OCI-LY7 (cell line): Measurements from ENCODE around the gene REV3L. TPM values are rescaled to one million over a fixed set of nuclear protein-coding genes. Genes with fewer than 3 reads are reported as not detected.

Experiments used
- BruUV-seq: library from RNA; stranded (reverse); fragments of 400-500 nt; replicated peaks from 2 replicates; lab custom pipeline; 2021; lab: Mats Ljungman, UMichigan
- CTCF ChIA-PET: fragments of 300-600 bp; sonication (Branson Sonifier 250); formaldehyde crosslinking; loops from one replicate; lab custom pipeline; 2022; ENCODE audit warnings: antibody characterized with exemption; ENCODE audit not compliant: unreplicated experiment; lab: Charles Lee
- POLR2A ChIA-PET: fragments of 300-600 bp; sonication (Branson Sonifier 250); formaldehyde crosslinking; loops from one replicate; lab custom pipeline; 2022; ENCODE audit warnings: antibody characterized with exemption; lab: Charles Lee
- DNase-seq: peaks from one replicate; pipeline ENCODE4 v3.0.0-alpha.2; 2015; ENCODE audit warnings: low spot score
- H2AFZ ChIP-seq: fragments of 200-600 bp; sonication (generic), shearing (Covaris generic); 2 replicates; pipeline ENCODE4 v1.6.1; 2014; ENCODE audit warnings: mild to moderate bottlenecking, antibody characterized with exemption, low read length, moderate library complexity
- H3K27ac ChIP-seq: fragments of 200-600 bp; sonication (generic); 2 replicates; pipeline ENCODE4 v1.5.1; 2014; ENCODE audit warnings: mixed run types, low read depth, mild to moderate bottlenecking, moderate library complexity, low read length, inconsistent platforms; ENCODE audit not compliant: poor library complexity, severe bottlenecking
- H3K36me3 ChIP-seq: fragments of 200-600 bp; sonication (generic); 2 replicates; pipeline ENCODE4 v1.6.1; 2014; ENCODE audit warnings: mild to moderate bottlenecking, antibody characterized with exemption, low read length, moderate library complexity, mixed read lengths; ENCODE audit not compliant: insufficient read depth
- H3K4me1 ChIP-seq: fragments of 200-600 bp; sonication (generic); 2 replicates; pipeline ENCODE4 v1.5.1; 2014; ENCODE audit warnings: mild to moderate bottlenecking, low read length; ENCODE audit not compliant: insufficient read depth, poor library complexity, severe bottlenecking
- H3K4me2 ChIP-seq: fragments of 200-600 bp; sonication (generic); 2 replicates; pipeline ENCODE4 v1.6.1; 2014; ENCODE audit warnings: mild to moderate bottlenecking, low read length
- H3K4me3 ChIP-seq: fragments of 200-600 bp; sonication (generic); 2 replicates; pipeline ENCODE4 v1.5.1; 2014; ENCODE audit warnings: mild to moderate bottlenecking, low read depth, low read length; ENCODE audit not compliant: poor library complexity, severe bottlenecking
- H3K79me2 ChIP-seq: fragments of 200-600 bp; sonication (generic); 2 replicates; pipeline ENCODE4 v1.6.1; 2016; ENCODE audit warnings: low read depth, mild to moderate bottlenecking, low read length, moderate library complexity, mixed read lengths; ENCODE audit not compliant: insufficient read depth
- H3K9me2 ChIP-seq: fragments of 200-600 bp; sonication (generic); 2 replicates; pipeline ENCODE4 v1.6.1; 2016; ENCODE audit warnings: mild to moderate bottlenecking, low read length, mixed read lengths; ENCODE audit not compliant: insufficient read depth
- H3K9me3 ChIP-seq: fragments of 200-600 bp; sonication (generic); 2 replicates; pipeline ENCODE4 v1.6.1; 2014; ENCODE audit warnings: mild to moderate bottlenecking, mixed run types, low read length, mixed read lengths
- H4K20me1 ChIP-seq: fragments of 200-600 bp; sonication (generic); 2 replicates; pipeline ENCODE4 v1.6.1; 2014; ENCODE audit warnings: mild to moderate bottlenecking, antibody characterized with exemption, low read length, moderate library complexity, mixed read lengths; ENCODE audit not compliant: insufficient read depth
- CTCF ChIP-seq: fragments of 200-600 bp; sonication (generic); conservative IDR thresholded peaks from 2 replicates; pipeline ENCODE4 v1.5.1; 2014; ENCODE audit warnings: mild to moderate bottlenecking, antibody characterized with exemption, low read length, moderate library complexity, mixed read lengths
- EZH2phosphoT487 ChIP-seq: fragments of 200-600 bp; sonication (generic); IDR thresholded peaks from 2 replicates; pipeline ENCODE4 v1.6.1; 2018; ENCODE audit warnings: low read depth, borderline replicate concordance, mild to moderate bottlenecking, mixed run types, antibody characterized with exemption, low read length, moderate library complexity, mixed read lengths
- intact Hi-C: fragments of 100-400 bp; cut with micrococcal nuclease; formaldehyde crosslinking; loops from one replicate; pipeline ENCODE4 v1.10.0; 2022; ENCODE audit not compliant: unreplicated experiment
- total RNA-seq, 2 experiments: library from RNA; depleted of rRNA in 1 of 2; stranded (reverse); fragments of >200 nt in 1 of 2; shearing (Covaris generic) in 1 of 2; gene quantifications; 2 replicates each; pipeline ENCODE4 v1.2.3, GENCODE V29; 2014 to 2022

The REV3L gene
- total RNA-seq, 2 experiments from 2014 or later, result 24.8 to 33.4 TPM

DNA sequence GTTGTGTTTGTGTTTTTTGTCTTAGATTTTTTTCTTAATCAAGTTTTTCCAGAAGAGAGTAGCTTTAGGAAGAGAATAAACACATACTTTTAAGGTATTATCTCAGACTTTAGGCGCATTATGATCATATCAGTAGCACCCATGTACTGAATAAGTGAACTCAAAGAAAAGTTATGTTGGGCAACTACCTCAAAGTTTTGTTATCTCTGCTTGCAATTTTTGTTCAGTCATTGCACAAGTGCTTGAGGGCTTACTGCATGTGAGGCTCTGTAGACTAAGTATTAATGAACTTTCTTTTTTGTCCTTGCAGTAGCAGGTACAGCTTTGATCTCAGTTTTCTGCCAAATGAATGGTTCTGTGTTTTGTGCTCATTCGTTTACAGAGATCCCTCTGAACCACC, 206.7 kb downstream of the REV3L start:
- Histone ChIP-seq H3K4me3 (no peak overlapping the region), H4K20me1 (no peaks in the 10 kb centered on the region), H3K36me3 (peaks cover 89% of the 10 kb centered on the region), H3K4me2 (no peak overlapping the region), H2AFZ (no peak overlapping the region), H3K9me2 (no peaks in the 10 kb centered on the region), H3K4me1 (no peaks in the 10 kb centered on the region), H3K9me3 (peaks cover 21% of the 10 kb centered on the region), H3K27ac (no peak overlapping the region), H3K79me2 (no peaks in the 10 kb centered on the region)
- ChIA-PET POLR2A (interaction anchor here (0.7 to 1.8 kb wide), 3 partner anchors 15 to 74 kb away, joined by 3 to 5 read pairs (median 3); a partner anchor contains a TSS), CTCF (no interaction called here)
- TF ChIP-seq CTCF (no peak), EZH2phosphoT487 (no peak)
- DNase-seq, result no peak
- intact Hi-C loops, result no loop called here
- BruUV-seq, result no TSS peak

GRCh38 chr6:111274593-111275217, 208.3 kb downstream of the REV3L start:
- Histone ChIP-seq H3K9me2 (no peaks in the 10 kb centered on the region), H3K4me2 (no peak overlapping the region), H3K9me3 (peaks cover 21% of the 10 kb centered on the region), H3K4me1 (no peaks in the 10 kb centered on the region), H3K4me3 (no peak overlapping the region), H3K27ac (no peak overlapping the region), H3K36me3 (peaks cover 90% of the 10 kb centered on the region), H4K20me1 (no peaks in the 10 kb centered on the region), H2AFZ (no peak overlapping the region), H3K79me2 (no peaks in the 10 kb centered on the region)
- ChIA-PET CTCF (no interaction called here), POLR2A (interaction anchor here (0.6 to 1.8 kb wide), 3 partner anchors 12 to 655 kb away, joined by 3 to 5 read pairs (median 3); a partner anchor contains a TSS)
- DNase-seq, result no peak
- TF ChIP-seq EZH2phosphoT487, result no peak
- TF ChIP-seq CTCF, result no peak
- BruUV-seq, result TSS peak; percentile 21
- intact Hi-C loops, result no loop called here

- no peak overlapping the region for H2AFZ ChIP-seq
Measured at GRCh38 chr6:111270121-111270520, 212.9 kb downstream of the REV3L start.

More at GRCh38 chr6:111270121-111270520, 212.9 kb downstream of the REV3L start:
- POLR2A ChIA-PET, result no interaction called here
- Histone ChIP-seq H3K79me2 (peaks cover 17% of the 10 kb centered on the region; the same call in 1 of the 2 replicates), H3K4me1 (peaks cover 4% of the 10 kb centered on the region), H3K4me3 (no peak overlapping the region), H3K9me3 (peaks cover 13% of the 10 kb centered on the region), H3K36me3 (peaks cover 89% of the 10 kb centered on the region), H3K9me2 (no peaks in the 10 kb centered on the region), H3K27ac (no peak overlapping the region), H4K20me1 (no peaks in the 10 kb centered on the region), H3K4me2 (no peak overlapping the region)
- intact Hi-C loops, result no loop called here
- TF ChIP-seq CTCF (no peak), EZH2phosphoT487 (no peak)
- no peak for DNase-seq
- BruUV-seq, result no TSS peak
- CTCF ChIA-PET, result no interaction called here
